Right atrium auricular region (tissue), 2 donors: ENCODE results near the gene RETN. TPM values are rescaled to one million over a fixed set of nuclear protein-coding genes. Genes with fewer than 3 reads are reported as not detected.

Experiments used
- DNase-seq: peaks from one replicate; pipeline ENCODE4 v3.0.0-alpha.2; 2019; ENCODE audit warnings: low spot score
- H3K27ac ChIP-seq, 2 donors: fragments of 200-600 bp; sonication (generic); 1 replicate in 1 of 2; 2 replicates in 1 of 2; pipeline ENCODE4 v1.5.1; 2016 to 2019
- H3K27me3 ChIP-seq, 2 donors: fragments of 200-600 bp; sonication (generic); one replicate each; pipeline versions ENCODE4 v1.5.1 to v1.6.0; 2017 to 2019
- H3K36me3 ChIP-seq: fragments of 200-600 bp; sonication (generic); one replicate; pipeline ENCODE4 v1.5.1; 2016
- H3K4me1 ChIP-seq, 2 donors: fragments of 200-600 bp; sonication (generic); one replicate each; pipeline versions ENCODE4 v1.5.1 to v1.6.0; 2017 to 2019
- H3K4me3 ChIP-seq, 2 donors: fragments of 200-600 bp; sonication (generic); 1 replicate in 1 of 2; 2 replicates in 1 of 2; pipeline ENCODE4 v1.5.1; 2017 to 2019; ENCODE audit warnings: mild to moderate bottlenecking in 1 of 2, moderate library complexity in 1 of 2
- H3K9me3 ChIP-seq, 2 donors: fragments of 200-600 bp; sonication (generic); one replicate each; pipeline ENCODE4 v1.5.1; 2019
- CTCF ChIP-seq, 2 donors: fragments of 200-600 bp; sonication (generic); IDR thresholded peaks; one replicate each; pipeline ENCODE4 v1.5.1; 2019; ENCODE audit warnings: antibody characterized with exemption in 2 of 2
- total RNA-seq, 2 donors: library from RNA; depleted of rRNA; stranded (reverse); fragments of >200 nt; gene quantifications; one replicate each; pipeline ENCODE4 v1.1.0, GENCODE V29; 2016

RETN gene
- total RNA-seq, 2 donors from 2014 or later: not detected

- TF ChIP-seq CTCF (IDR thresholded peaks at IDR 0.05): no peak
- H3K27me3 ChIP-seq: no peaks in the 10 kb centered on the region
- DNase-seq: no peak
- H3K4me1 ChIP-seq: peaks cover 0 to 11% of the 10 kb centered on the region in 2 donors
- no peak within 1 kb of the TSS for H3K27ac ChIP-seq
- H3K36me3 ChIP-seq: no peaks in the 10 kb centered on the region
- no peak within 1 kb of the TSS for H3K4me3 ChIP-seq
- H3K9me3 ChIP-seq: peaks cover 0 to 4% of the 10 kb centered on the region in 2 donors
These were observed 8.0 kb downstream of the RETN start, which contains the start of gene MCEMP1 for GRCh38 chr19:7676854-7677253. Gene MCEMP1, plus strand, starts transcription at chr19:7677090. Its CDS starts 31 bp downstream, at chr19:7677121.

DNA sequence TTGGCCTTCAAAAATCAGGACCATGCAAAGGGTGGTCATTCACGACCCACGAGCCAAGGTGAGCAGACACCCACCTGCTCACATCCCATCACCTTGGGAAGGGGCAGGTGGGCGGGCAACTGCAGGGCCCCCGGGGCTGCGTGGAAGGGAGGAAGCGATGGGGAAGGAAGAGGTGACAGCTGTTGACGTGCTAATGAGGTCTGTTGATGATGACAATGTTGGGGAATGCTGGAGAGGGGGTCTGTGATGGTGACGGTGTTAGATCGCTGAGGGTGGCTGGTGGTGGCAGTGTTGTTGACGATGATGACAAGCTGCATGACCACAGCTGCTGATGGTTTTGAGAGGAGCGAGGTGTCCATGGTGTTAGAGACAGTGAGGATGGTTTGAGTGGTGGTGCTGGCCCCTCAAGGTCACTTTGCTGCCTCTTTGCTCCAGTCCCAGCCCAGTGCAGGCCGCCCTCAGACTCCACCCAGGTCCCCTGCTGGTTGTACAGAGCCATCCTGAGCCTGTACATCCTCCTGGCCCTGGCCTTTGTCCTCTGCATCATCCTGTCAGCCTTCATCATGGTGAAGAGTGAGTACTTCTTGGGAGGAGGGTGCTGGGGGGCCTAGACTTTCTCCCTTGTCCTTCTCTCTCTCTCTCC lies 8.9 kb downstream of the RETN start:
- H3K27me3 ChIP-seq: no peaks in the 10 kb centered on the region
- no peaks in the 10 kb centered on the region for H3K36me3 ChIP-seq
- H3K27ac ChIP-seq: no peak overlapping the region
- peaks cover 0 to 4% of the 10 kb centered on the region in 2 donors for H3K9me3 ChIP-seq
- TF ChIP-seq CTCF (IDR thresholded peaks at IDR 0.05): no peak
- H3K4me3 ChIP-seq: no peak overlapping the region
- H3K4me1 ChIP-seq: peaks cover 0 to 16% of the 10 kb centered on the region in 2 donors
- no peak for DNase-seq

- H3K4me3 ChIP-seq: no peak overlapping the region
- H3K9me3 ChIP-seq: no peaks in the 10 kb centered on the region
- peaks cover 0 to 16% of the 10 kb centered on the region in 2 donors for H3K4me1 ChIP-seq
- TF ChIP-seq CTCF (IDR thresholded peaks at IDR 0.05): no peak
- no peak for DNase-seq
- H3K36me3 ChIP-seq: peaks cover 11% of the 10 kb centered on the region
- no peaks in the 10 kb centered on the region for H3K27me3 ChIP-seq
- no peak overlapping the region for H3K27ac ChIP-seq
These were observed 10.3 kb downstream of the RETN start for GRCh38 chr19:7678971-7679751.

DNA sequence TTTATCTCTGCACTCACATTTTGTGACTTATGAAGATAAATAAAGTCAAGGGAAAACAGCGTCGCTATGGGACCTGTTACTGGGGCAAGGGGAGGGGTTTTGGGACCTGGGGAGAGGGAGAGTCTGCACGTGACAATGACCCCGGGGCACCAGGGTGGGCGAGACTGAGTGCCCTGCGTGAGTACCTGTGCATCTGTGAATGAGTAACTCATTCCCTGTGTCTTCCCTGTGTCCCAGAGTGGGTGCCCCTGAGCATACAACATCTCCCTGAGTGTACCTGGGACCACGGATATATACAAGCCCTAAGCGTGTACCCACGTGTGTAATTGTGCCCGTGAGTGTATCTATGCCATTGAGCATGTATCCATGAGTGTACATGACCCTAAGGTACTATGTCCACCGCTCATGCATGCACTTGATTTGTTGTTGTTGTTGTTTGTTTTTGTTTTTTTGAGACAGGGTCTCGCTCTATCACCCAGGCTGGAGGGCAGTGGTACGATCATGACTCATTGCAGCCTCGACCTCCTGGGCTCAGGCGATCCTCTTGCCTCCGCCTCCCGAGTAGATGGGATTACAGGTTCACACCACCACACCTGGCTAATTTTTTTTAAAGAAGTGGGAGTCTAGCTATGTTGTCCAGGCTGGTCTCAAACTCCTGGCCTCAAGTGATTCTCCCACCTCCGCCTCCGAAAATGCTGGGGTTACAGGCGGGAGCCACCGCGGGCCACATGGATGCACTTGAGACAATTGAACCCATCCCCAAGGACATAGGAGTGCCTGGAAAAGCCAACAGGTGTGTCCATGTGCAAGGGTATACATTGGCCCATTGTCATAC lies 11.1 kb downstream of the RETN start:
- no peak for TF ChIP-seq CTCF (IDR thresholded peaks at IDR 0.05)
- Histone ChIP-seq H3K27ac (peak overlapping the region in 1 of 2 donors; percentile 89), H3K9me3 (no peaks in the 10 kb centered on the region), H3K36me3 (peaks cover 11% of the 10 kb centered on the region), H3K27me3 (no peaks in the 10 kb centered on the region), H3K4me1 (peaks cover 0 to 16% of the 10 kb centered on the region in 2 donors), H3K4me3 (peak overlapping the region; percentile 99)
- DNase-seq: no peak

DNA sequence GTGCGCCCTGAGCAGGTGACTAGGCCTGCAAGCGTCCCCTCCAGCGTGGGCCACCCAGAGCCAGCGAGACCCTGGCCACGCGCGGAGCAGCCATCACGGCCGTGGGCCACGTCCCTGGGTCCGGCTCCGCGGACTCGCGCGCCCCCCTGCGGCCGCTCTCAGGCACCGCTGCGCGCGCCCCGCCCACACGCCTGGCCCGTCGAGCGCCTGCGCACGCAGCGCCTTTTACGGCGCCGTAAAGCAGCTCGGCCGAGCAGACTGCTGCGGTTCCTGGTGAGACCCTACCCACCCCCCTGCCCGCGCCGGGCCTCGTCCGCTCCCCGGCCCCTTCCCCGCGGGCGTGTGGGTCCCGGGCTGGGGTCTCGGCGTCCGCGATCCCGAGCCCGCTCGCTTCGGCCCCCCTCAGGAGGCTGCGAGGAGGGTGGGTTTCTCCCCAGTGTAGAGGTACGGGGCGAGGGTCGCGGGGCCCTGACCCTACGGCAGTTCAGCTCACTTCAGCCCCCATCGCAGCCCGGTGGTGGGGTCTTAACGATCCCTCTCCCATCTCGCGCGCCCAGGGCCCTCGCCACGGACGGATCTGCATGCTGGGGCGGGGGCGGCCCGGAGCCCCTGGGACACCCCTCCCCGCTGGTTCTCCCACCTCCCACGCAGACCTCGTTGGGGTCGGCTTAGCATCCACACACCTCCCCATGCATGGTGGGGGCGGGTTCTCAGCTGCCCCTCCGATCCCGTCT lies 11.9 kb downstream of the RETN start, which contains the start of gene TRAPPC5:
TSS of gene TRAPPC5 (plus strand) at position 228 of the 734 bp plus-strand sequence. CDS start 1,421 bp downstream, outside the sequence.
- Histone ChIP-seq H3K9me3 (no peaks in the 10 kb centered on the region), H3K27ac (peak within 1 kb of the TSS; percentile 81 to 89), H3K27me3 (no peaks in the 10 kb centered on the region), H3K4me3 (peak within 1 kb of the TSS; percentile 99), H3K4me1 (peaks cover 0 to 16% of the 10 kb centered on the region in 2 donors), H3K36me3 (peaks cover 11% of the 10 kb centered on the region)
- peak; percentile 91 to 99 for TF ChIP-seq CTCF (IDR thresholded peaks at IDR 0.05)
- DNase-seq: peak; percentile 78
